Mesothelial cell of epicardium (in vitro differentiated cells): ENCODE results near the gene STK10. TPM values are rescaled to one million over a fixed set of nuclear protein-coding genes. Genes with fewer than 3 reads are reported as not detected.

Experiments used
- DNase-seq, 2 experiments: peaks; one replicate each; pipeline ENCODE4 v3.0.0; 2021; ENCODE audit warnings: low spot score in 2 of 2; ENCODE audit not compliant: unreplicated experiment in 2 of 2
- H3K27ac Mint-ChIP-seq: 2 replicates; pipeline ENCODE4 v1.8.0; 2021; ENCODE audit warnings: mixed read lengths
- H3K27me3 Mint-ChIP-seq: 2 replicates; pipeline ENCODE4 v1.8.0; 2021; ENCODE audit warnings: low read depth, mixed read lengths
- H3K36me3 Mint-ChIP-seq: 2 replicates; pipeline ENCODE4 v1.8.0; 2021; ENCODE audit warnings: mixed read lengths
- H3K4me1 Mint-ChIP-seq: 2 replicates; pipeline ENCODE4 v1.8.0; 2021; ENCODE audit warnings: mixed read lengths
- H3K4me3 Mint-ChIP-seq: 2 replicates; pipeline ENCODE4 v1.8.0; 2021; ENCODE audit warnings: mild to moderate bottlenecking, moderate library complexity, mixed read lengths
- H3K9me3 Mint-ChIP-seq: 2 replicates; pipeline ENCODE4 v1.8.0; 2021; ENCODE audit warnings: mixed read lengths
- CTCF ChIP-seq: fragments of 200-600 bp; sonication (generic); IDR thresholded peaks from one replicate; pipeline ENCODE4 v1.5.0; 2021; ENCODE audit warnings: antibody characterized with exemption; ENCODE audit not compliant: unreplicated experiment
- total RNA-seq: library from RNA; stranded (reverse); gene quantifications from 3 replicates; pipeline ENCODE4 v1.2.1, GENCODE V29; 2021

STK10 gene
- total RNA-seq, 1 donor from 2014 or later, result 15.5 TPM

DNA sequence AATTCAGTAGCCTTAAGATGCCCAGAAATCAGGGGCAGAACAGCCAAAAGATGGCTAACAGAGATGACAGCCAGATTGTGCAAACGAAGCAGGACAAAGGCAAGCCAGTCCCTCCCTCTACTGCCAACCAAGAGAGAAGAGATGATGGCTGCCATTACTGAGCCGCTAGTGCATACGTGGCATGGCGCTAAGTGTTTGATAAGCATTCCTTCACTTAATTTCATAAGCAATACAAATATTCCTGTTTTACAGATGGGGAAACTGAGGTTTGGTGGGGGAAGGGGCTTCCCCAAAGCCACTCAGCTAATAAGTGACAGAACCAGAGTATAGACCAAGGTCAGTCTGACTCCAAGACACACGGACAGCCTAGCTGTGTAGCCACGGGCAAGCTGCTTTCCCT is 44.1 kb downstream of the STK10 start:
- DNase-seq, result no peak
- no peak overlapping the region for H3K27ac Mint-ChIP-seq
- no peaks in the 10 kb centered on the region for H3K9me3 Mint-ChIP-seq

DNA sequence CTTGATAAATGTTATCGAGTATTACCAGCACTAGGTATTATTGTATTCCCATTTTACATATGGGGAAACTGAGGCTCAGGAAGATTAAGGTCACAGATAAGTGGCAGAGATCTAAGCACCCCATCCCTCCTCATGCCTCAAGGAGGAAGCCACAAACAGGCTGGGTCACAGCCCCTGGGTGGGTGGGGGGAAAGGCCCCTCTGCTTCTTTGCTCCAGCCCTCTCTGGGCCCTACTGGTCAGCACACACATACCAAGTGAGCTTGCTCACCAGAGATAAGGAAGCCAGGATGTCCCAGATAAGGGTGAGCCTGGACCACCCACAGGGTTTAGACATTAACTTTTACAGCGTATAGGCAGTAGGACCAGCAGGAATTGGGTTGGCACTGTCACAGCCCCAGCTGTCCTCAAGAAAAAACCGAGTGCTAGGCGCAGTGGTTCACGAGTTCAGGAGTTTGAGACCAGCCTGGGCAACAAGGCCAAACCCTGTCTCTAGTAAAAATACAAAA is 45.3 kb downstream of the STK10 start:
- no peak for TF ChIP-seq CTCF
- Mint-ChIP-seq H3K9me3 (no peaks in the 10 kb centered on the region), H3K27me3 (no peaks in the 10 kb centered on the region), H3K36me3 (peaks cover 1% of the 10 kb centered on the region), H3K4me1 (peaks cover 13% of the 10 kb centered on the region), H3K27ac (no peak overlapping the region), H3K4me3 (no peak overlapping the region)
- no peak for DNase-seq

More for the DNA sequence above, 44.1 kb downstream of the STK10 start:
- Mint-ChIP-seq H3K36me3 (no peaks in the 10 kb centered on the region), H3K4me3 (no peak overlapping the region), H3K27me3 (no peaks in the 10 kb centered on the region), H3K4me1 (peaks cover 13% of the 10 kb centered on the region)
- TF ChIP-seq CTCF, result no peak

GRCh38 chr5:172141949-172142319 is 46.1 kb downstream of the STK10 start:
- Mint-ChIP-seq H3K9me3 (peaks cover 5% of the 10 kb centered on the region), H3K27me3 (no peaks in the 10 kb centered on the region), H3K36me3 (peaks cover 5% of the 10 kb centered on the region), H3K4me1 (peaks cover 13% of the 10 kb centered on the region), H3K27ac (peak overlapping the region; percentile 34), H3K4me3 (no peak overlapping the region)
- no peak for DNase-seq
- no peak for TF ChIP-seq CTCF

- peaks cover 8% of the 10 kb centered on the region for H3K36me3 Mint-ChIP-seq
- H3K27me3 Mint-ChIP-seq, result no peaks in the 10 kb centered on the region
- no peak overlapping the region for H3K4me3 Mint-ChIP-seq
- no peak overlapping the region for H3K27ac Mint-ChIP-seq
- peaks cover 9% of the 10 kb centered on the region for H3K4me1 Mint-ChIP-seq
- DNase-seq, result no peak
- H3K9me3 Mint-ChIP-seq, result peaks cover 8% of the 10 kb centered on the region
- TF ChIP-seq CTCF, result no peak
These were observed 47.2 kb downstream of the STK10 start for GRCh38 chr5:172140866-172141265.

DNA sequence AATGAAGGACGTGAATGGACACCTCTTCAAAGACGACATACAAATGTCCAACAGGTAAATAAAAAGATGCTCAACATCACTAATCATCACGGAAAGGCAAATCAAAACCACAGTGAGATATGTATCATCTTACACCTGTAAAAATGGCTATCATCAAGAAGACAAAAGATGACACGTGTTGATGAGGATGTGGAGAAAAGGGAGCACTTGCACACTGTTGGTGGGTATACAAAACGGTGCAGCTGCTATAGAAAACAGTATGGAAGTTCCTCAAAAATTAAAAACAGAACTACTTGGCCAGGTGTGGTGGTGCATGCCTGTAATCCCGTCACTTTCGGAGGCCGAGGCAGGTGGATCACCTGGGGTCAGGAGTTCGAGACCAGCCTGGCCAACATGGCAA is 47.9 kb downstream of the STK10 start:
- peaks cover 9% of the 10 kb centered on the region for H3K4me1 Mint-ChIP-seq
- no peak overlapping the region for H3K27ac Mint-ChIP-seq
- no peak for DNase-seq
- TF ChIP-seq CTCF, result no peak
- no peak overlapping the region for H3K4me3 Mint-ChIP-seq
- no peaks in the 10 kb centered on the region for H3K27me3 Mint-ChIP-seq
- H3K9me3 Mint-ChIP-seq, result peaks cover 8% of the 10 kb centered on the region
- H3K36me3 Mint-ChIP-seq, result peaks cover 8% of the 10 kb centered on the region

DNA sequence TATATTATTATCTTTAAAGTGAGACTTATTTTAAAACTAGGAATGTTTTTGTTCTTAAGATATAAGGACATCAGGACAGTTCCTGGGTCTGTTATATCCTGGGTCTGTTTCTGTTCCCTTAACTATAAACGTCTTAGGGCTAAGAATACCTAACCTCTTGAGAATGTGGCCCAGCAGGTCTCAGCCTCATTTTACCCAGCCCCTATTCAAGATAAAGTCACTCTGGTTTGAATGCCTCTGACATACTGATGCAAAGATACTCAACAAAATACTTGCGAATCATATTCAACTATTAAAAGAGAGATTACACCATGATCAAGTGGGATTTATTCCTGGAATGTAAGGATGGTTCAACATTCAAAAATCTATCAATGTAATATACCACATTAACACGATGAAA is 51.0 kb downstream of the STK10 start:
- no peak for TF ChIP-seq CTCF
- peaks cover 12% of the 10 kb centered on the region for H3K9me3 Mint-ChIP-seq
- no peak for DNase-seq
- no peak overlapping the region for H3K27ac Mint-ChIP-seq
- no peak overlapping the region for H3K4me3 Mint-ChIP-seq
- no peaks in the 10 kb centered on the region for H3K27me3 Mint-ChIP-seq
- peaks cover 5% of the 10 kb centered on the region for H3K4me1 Mint-ChIP-seq
- peaks cover 8% of the 10 kb centered on the region for H3K36me3 Mint-ChIP-seq
